ENCODE results near the gene LRRIQ1. TPM values are rescaled to one million over a fixed set of nuclear protein-coding genes. Genes with fewer than 3 reads are reported as not detected.

LRRIQ1 gene
- total RNA-seq, 1 experiment from 2014 or later = not detected

DNA sequence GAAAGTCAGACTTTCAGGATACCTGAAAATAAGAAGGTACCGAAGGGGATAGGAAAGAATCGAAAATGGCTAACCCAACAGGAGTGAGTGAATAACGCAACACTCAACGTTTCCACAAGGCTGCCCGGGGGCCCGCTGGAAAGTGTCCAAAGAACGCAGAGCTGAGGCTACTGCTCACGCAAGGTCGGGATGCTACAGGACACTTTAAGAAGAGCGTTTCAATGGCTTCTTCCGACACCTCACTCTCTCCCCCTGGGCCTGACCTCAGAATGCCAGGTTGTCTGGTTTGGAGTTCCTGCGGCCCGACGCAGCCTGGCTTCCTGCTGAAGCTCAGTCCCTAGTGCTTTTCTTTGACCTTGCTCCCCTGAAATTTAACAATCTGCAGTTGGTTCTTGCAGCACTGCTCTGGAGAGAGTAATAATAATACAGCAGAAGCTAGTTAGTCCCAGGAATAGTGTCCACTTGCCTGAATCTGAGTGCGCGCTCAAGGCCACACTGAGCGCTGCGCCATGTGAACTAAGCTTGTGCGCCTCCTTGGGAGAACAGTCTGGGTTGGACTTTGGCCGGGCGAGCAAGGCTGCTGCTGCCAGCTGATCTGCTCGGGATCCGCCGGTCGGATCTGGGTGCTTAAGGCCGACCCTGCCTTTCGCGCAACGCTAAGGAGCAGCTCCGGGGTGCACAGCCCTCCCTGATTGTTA lies 241.9 kb downstream of the LRRIQ1 start:
- DNase-seq (ENCODE audit: low spot score) = no peak
- in situ Hi-C loops (cut with HindIII; ENCODE audit: low sequenced_read_pairs) = no loop called here

DNA sequence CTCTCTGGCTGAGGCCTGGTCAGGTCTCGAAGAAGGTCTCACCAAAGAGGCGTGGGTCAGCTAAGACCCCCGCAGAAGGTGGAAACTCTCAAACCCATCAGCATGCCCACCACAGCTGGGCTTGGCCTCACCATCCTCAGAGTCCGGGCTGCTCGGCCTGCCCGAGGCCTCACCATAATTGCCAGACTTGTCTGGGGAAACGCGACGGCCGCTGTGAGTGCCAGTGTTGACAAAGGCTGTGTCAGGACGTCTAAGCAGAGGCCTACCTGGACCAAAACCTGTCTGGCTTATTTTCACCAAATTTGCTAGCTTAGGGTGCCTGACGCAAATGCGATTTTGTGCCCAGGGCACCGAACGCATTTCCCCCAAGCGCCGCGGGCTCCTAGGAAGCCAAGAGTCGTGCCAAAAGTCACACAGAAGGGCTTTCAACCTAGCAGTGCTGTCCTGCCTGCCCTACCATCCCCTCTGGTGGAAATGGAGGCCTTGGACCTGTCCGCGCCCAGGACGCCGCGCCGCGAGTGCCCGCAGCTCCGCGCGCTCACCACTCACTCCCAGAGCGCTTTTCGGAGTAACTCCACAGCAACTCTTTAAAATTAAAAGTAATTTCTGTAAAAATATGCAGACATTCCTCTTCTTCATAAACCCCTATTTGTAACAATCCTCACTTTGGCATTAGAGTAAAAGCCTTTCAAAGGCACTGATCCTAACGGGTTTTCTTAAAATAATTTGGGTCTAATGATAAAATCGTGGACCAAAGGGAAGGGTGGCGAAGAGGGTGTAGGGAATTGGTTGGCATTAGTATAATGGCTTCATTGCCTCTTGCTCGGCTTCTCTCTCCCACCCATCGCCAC lies 242.7 kb downstream of the LRRIQ1 start:
- no peak for DNase-seq (ENCODE audit: low spot score)
- in situ Hi-C loops (cut with HindIII; ENCODE audit: low sequenced_read_pairs) = no loop called here

DNA sequence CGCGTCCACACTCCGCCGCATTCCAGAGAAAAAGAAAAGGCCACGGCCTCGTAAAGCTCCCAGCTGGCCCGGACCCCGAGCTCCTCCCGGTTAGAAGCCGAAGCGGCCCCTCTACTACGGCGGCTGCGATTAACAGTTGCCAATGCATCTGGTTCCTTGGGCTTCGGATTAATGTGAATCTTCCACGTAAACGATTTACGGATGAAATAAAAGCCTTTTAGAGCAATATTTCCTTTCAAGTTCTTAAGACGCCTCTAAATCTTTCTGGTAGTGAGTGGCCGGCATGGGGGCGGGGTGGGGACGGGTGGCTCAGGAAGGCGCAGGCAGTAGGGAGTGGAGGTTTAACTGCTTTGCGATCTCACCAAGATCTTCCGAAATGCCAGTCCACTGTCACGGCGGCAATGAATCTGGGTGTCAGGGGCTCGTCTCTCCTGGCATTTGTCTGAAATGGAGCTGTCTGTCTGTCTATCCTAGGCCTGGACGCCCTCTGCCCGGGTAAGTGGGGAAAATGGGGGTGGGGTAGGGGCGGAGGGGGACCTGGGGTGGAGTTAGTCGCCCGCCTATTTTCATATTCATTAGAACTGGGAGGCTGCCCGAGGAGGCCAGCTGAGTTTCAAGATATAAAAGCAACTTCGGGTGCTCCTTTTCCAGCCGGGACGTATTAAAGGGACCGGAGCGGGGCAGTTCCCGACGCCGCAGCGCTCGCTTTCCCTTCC lies 243.5 kb downstream of the LRRIQ1 start:
- no peak for DNase-seq (ENCODE audit: low spot score)
- in situ Hi-C loops (cut with HindIII; ENCODE audit: low sequenced_read_pairs) = no loop called here

DNA sequence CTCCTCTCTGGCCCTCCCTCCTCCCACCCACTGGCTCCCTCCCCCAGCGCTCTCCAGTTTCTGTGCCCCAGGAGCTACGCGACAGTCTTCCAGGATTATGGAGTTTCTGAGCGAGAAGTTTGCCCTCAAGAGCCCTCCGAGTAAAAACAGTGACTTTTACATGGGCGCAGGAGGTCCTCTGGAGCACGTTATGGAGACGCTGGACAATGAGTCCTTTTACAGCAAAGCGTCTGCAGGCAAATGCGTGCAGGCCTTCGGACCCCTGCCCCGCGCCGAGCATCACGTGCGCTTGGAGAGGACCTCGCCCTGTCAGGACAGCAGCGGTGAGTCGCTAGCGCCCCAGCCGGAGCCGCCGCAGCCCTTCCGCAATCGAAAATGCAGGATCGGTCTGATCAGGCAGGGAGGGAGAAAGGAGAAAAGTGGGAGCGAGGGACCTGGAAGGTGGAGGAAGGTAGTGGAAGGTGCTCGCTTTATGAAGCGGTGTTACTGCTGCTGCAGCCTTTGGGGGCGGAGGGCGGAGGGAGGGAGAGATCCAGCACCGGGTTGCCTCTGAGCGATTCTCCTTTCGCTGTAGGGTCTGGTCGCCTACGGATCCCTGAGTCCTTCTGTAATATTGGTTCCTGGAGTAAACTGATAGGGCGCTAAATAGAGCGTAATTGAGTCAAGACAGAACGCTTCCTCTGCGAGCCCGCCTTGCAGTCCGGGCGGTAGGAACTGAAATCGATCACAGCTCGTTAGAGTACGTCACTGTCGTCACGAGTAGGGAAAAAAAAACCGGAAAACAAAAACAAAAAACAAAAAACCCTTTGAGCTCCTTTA lies 244.2 kb downstream of the LRRIQ1 start, which contains the start of gene ALX1:
Gene ALX1, plus strand, starts transcription at position 56 of the 819 bp plus-strand sequence. Its CDS starts 42 bp downstream, at position 98.
- DNase-seq (ENCODE audit: low spot score) = no peak
- in situ Hi-C loops (cut with HindIII; ENCODE audit: low sequenced_read_pairs) = no loop called here

DNA sequence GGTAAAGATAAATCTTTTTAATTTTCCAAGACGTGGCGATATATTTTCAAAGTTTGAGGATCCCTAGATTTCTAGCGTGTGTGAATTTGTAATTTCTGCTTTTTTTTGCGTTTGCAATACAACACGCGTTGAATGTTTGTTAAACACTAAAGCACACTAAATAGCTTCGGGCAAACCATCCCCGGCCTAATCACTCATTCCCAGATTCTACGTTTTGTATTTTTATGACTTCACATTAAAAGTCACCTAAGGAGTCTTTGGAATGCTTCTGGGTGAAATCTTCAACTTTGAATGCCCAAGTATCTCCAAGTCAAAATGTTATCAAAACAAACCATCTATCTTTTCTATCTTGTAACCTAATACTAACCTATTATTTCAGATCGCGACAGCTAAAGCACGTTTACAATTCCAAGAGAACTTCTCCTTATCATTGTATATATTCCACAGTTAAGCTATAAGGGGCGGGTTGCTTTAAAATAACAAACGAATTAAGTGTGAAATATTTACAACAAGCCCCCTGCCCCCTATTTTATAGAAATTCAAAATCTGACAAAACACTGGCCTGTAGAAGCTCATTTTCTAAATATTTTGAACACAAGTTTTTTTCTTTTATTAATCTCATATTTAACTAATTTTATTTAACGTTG lies 245.0 kb downstream of the LRRIQ1 start:
- DNase-seq (ENCODE audit: low spot score) = no peak
- in situ Hi-C loops (cut with HindIII; ENCODE audit: low sequenced_read_pairs) = no loop called here

DNA sequence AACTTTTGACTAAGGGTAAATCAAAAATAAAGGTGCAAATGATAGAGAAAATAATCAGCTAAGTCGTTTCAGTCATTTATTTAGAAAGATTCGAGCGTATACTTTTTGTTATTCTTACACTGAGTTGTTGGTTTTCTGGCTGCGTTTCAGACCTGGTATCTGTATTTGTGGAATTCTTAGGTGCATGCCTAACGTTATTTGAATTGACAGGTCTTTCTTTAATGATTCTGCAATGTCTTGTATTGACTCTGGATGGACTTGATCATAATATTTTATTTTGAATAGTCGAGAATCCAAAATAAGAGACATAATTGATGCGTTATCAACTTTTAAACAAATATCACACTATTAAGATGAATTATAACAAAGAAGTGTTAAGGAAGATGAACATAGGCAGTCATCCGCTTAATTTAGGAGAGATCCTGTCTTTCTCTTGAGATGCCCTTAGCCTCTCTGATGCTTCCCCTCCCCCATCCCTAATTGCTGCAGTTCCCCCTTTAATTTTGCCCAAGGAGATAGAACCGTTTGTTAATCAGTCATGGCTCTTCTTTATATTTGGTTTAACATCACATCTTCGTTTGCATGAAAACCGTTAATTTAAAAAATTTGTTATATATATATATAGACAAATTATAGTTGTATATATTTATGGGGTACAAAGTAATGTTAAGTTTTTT lies 245.6 kb downstream of the LRRIQ1 start:
- in situ Hi-C loops (cut with HindIII; ENCODE audit: low sequenced_read_pairs) = no loop called here
- DNase-seq (ENCODE audit: low spot score) = no peak

DNA sequence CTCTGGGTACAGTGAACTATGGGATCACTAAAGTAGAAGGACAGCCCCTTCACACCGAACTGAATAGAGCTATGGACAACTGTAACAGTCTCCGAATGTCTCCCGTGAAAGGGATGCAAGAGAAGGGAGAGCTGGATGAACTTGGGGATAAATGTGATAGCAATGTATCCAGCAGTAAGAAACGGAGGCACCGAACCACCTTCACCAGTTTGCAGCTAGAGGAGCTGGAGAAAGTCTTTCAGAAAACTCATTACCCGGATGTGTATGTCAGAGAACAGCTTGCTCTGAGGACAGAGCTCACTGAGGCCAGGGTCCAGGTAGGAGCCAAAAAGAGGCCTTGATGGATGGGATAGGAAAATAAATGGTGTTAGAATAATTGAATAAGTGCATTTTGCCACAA lies 247.4 kb downstream of the LRRIQ1 start:
- in situ Hi-C loops (cut with HindIII; ENCODE audit: low sequenced_read_pairs) = no loop called here
- DNase-seq (ENCODE audit: low spot score) = no peak

Other genes with a start within 250 kb of the LRRIQ1 start
- 4.7 and 16.9 TPM in 2 replicates for gene SLC6A15, start 123.6 kb upstream of the LRRIQ1 start, total RNA-seq (2014; rRNA removed; shearing (Covaris generic))
- gene TSPAN19, start 74 bp upstream of the LRRIQ1 start, total RNA-seq (2014; rRNA removed; shearing (Covaris generic)) = not detected in 2 replicates
- gene ALX1, start 243.9 kb downstream of the LRRIQ1 start, total RNA-seq (2014; rRNA removed; shearing (Covaris generic)) = 2.0 and 7.9 TPM in 2 replicates